Measurements from ENCODE around the gene WDR43.

WDR43 gene

DNA sequence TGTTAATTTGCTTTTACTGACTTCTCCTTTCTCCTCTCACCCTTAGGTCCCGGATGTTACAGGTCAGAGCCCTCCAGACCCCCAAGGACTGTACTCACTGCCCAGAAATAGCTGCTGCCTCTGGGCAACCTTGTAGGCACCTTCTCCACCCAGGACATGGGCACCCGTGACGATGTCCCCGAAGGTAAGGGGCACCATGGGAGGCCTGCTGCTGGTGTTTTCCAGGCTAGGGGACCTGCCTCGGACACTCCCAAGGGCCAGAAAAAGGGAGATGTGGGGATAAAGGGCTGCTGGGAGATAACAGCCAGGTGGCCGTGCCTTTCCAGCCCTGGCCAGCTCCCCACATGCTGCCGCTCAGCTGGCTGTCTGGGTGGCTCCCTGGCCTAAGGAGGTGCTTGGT lies 100.2 kb downstream of the WDR43 start:
- DNase-seq = no peak

DNA sequence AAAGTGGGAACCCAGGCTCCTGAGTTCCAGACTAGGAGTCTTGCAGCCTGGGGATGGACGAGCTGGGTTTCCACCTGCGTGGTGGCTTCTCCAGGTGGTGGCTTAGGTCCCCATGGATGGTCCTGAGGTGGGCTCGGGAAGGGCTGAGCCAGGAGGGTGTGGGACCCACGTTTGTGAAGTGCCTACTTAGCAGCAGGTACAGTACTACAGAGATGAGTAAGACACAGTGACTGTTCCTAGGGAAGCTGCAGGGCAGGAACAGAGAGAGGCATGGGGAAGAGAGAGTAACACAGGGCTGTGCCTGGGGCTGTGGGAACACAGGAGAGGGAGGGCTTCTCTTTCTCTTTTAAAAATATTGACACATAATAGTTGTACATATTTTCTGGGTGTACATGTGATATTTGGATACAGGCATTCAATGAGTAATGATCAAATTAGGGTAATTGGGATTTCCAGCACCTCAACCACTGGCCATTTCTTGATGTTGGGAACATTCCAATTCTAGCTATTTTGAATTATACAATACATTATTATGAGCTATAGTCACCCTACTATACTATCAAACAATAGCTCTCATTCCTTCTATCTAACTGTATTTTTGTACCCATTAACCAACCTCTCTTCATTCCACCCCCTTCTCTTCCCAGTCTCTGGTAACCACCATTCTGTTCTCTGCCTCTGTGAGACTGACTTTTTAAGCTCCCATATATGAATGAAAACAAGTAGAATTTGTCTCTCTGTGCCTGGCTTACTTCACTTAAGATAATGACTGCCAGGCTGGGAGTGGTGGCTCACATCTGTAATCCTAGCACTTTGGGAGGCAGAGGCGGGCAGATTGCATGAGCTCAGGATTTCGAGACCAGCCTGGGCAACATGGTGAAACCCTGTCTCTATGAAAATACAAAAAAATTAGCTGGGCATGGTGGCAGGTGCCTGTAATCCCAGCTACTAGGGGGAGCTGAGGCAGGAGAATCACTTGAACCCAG lies 101.6 kb downstream of the WDR43 start:
- no peak for DNase-seq

DNA sequence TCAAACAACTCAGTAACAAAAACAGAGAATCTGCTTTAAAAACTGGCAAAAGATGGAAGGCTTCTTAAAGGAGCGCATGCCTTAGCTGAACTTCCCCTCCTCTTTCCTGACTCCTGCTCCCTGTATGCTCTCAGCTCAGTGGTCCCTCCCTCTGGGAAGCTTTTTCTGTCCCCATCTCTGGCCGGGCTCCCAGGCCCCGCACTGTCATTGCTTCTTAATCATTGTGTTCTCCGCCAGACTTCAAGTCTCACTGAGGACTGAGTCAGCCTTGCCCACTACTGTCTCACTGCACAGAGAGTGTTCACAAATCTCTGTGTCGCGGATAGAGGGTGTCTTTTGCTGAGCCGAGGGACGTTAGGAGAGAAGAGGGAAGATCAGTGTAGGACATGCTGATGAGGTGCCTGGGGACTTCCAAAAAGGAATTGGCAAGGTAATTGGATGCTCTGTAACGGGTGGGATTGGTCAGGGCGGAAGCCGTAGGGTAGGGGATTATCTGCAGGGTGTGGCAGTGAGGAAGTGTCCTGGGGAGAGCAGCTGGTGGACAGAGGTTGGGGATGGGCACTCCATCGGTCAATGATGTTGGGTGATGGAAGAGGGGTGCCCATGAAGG lies 102.9 kb downstream of the WDR43 start:
- DNase-seq = no peak
